Measurements from ENCODE around the gene STIL.
A peak's percentile ranks its signal among the peaks of the same experiment; 100 is the strongest.
"Not testable (repeated sequence)": the region's sequence is repeated elsewhere in the genome, so short reads cannot be mapped to it uniquely, and the experiment has no call there.

STIL gene

GRCh38 chr1:47317841-47318240 is 3.9 kb upstream of the STIL start:
- DNase-seq = no peak

- no peak for DNase-seq
These were observed 4.5 kb downstream of the STIL start for GRCh38 chr1:47309427-47309826.

DNA sequence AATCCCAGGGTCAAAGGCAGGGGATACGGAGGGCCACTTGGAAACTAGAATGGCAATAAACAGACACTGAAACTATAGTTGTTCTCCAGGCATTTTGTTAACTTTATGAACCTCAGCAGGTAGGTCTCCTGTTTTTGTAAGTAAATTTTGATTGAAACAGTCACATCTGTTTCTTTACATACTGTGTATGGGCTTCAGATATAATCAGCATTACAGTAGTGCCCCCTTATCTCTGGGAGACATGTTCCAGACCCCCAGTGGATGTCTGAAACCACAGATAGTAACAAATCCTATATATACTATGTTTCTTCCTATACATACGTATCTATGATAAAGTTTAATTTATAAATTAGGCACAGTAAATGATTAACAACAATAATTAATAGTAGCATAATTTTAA is 11.5 kb downstream of the STIL start:
- no peak for DNase-seq

DNA sequence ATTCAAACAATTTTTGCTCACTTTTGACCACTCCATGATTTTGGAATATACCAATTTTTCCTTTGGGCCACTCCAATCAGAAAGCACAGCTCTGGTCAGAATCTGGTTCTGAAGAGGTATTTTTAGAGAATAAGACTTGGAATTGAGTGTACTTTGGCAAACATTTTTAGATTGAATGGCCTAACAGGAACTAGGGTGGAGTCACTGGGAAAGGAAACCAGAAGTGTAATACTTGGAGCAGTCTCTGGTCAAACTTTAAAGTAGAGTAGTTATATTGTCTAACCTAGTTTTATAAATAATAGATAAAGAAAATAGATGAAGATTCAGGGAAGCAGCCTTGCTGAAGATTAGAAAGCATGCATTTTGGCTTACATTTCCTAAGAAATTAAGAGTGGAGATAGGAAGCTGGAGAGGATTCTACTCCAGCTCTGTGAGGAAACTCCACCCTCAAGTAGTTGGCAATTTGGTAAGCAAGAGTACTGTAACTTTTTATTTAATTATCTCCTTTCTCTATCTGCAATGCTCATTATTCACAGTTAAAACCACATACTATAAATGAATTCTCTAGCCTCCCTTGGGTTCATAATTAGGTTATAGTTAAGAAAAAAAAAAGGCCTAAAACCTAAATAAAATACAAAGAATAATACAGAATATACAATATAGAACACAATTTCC is 15.8 kb downstream of the STIL start:
- DNase-seq = no peak

DNA sequence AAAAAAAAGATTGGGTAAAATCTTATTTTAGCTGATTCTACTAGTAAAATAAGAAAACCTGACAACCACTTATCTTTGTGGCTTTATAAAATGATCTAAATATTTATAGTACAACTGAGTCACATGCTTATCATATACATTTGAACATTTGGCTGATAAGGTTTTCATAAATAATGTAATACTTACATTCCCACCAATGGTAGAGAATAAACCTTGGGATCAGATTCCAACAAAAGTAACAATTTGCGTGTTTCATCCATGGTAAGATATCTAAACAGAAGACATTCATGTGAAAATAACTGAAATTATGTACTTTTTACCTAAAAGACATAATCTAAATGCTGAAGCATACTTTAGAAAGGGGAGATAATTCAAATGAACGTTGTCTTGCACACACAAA is 18.4 kb downstream of the STIL start:
- no peak for DNase-seq

GRCh38 chr1:47294863-47295262 is 19.1 kb downstream of the STIL start:
- not testable (repeated sequence) for DNase-seq

GRCh38 chr1:47288116-47288515 is 25.8 kb downstream of the STIL start:
- DNase-seq = not testable (repeated sequence)

DNA sequence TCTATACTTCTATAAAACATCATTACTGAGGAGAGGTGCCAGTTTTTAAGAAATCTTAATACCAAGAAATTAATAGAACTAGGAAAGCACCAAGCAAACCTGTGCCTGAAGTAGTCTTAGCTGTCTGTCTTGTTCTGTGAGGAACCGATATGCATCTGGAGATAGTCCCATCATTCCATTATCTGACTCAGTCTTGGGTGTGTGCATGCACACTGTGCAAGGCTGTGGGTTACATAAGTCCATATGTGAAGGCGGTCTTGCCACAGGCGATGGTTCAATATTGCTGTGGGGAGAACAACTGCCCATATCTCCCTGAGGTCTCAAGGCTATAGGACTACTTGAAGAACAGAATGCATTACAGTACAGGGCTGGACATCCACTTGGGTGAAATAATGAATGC is 33.8 kb downstream of the STIL start:
- no peak for DNase-seq

- no peak for DNase-seq
These were observed 37.1 kb downstream of the STIL start for GRCh38 chr1:47276850-47277249.

DNA sequence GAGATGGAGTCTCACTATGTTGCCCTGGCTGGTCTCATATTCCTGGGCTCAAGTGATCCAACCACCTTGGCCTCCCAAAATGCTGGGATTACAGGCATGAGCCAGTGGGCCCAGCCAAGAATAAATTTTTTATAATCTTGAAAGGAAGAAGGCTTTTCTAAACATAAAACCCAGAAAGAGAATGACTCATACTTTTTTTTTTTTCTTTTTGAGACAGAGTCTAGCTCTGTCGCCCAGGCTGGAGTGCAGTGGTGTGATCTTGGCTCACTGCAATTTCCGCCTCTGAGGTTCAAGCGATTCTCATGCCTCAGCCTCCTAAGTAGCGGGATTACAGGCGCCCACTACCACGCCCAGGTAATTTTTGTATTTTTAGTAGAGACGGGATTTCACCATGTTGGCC is 38.1 kb downstream of the STIL start:
- DNase-seq = not testable (repeated sequence)

GRCh38 chr1:47265529-47265928 is 48.4 kb downstream of the STIL start:
- DNase-seq = not testable (repeated sequence)

GRCh38 chr1:47262787-47263413 is 51.0 kb downstream of the STIL start:
- DNase-seq = peak; percentile 14 to 33

DNA sequence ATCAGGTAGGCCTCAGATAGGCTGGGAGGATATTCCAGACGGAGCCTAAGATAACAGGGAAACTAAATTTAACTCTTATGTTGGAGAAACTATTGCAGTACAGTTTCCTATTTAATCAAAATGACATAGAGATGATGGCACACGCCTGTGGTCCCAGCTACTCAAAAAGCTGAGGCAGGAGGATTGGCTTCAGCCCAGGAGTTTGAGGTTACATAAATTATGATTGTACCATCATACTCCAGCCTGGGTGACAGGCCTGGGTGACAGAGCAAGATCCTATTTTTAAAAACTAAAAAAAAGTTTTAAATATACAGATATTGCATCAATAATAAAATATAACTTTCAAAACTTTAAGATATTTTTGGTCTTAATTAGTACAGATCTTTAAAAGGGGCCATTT is 56.7 kb downstream of the STIL start:
- DNase-seq = no peak

DNA sequence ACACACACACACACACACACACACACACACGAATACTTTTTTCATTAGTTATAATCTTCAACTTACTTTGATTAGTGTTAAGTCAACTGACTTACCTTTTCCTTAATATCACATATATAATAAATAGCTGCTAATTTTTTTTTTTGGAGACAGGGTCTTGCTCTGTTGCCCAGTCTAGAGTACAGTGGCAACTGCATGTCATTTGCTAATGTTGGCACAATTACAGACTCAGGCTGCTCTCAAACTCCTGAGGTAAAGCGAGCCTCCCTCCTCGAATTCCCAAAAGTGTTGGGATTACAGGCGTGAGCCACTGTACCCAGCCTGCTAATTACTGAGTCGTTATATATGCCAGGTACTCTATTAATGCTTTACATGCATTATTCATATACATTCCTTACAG is 61.2 kb downstream of the STIL start:
- DNase-seq = no peak

DNA sequence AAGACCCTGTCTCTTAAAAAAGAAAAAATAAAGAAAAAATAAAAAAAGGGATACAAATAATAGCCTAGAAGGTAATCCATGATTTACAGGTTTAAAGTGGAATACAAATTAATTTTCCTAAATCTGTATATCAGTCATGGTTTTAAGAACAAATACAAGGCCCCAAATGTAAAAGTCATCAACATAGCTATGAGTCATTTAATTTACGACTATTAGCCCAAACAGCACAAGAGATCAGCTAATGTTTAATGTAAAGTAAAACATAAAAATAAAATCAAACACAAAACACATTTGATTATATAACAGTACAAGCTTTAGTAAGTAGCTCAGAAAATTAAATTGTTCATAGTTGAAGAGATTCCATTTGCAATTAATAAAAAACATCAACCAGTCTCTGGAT is 61.6 kb downstream of the STIL start:
- DNase-seq = no peak

GRCh38 chr1:47249755-47250154 is 64.2 kb downstream of the STIL start:
- no peak for DNase-seq

- DNase-seq = no peak
These were observed 69.5 kb downstream of the STIL start for GRCh38 chr1:47244339-47244862.

DNA sequence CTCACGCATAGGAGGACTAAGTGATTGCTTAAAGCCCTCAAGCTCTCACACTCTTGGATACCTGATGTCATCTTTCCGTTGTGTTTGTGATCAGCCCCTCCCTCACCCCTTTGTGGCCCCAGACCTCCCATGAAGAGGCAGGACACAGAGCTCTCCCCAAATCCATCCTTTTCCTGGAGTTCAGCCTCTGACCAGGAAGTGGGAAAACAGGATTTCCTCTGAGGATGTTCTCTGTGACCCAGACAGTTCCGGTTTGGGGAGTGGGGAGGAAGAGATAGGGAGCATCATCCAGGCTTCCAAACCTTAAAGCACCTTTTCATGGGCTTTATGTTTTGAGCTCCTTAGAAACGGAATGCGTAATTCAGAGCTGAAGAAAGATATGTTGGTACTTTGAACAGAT is 70.0 kb downstream of the STIL start:
- no peak for DNase-seq

DNA sequence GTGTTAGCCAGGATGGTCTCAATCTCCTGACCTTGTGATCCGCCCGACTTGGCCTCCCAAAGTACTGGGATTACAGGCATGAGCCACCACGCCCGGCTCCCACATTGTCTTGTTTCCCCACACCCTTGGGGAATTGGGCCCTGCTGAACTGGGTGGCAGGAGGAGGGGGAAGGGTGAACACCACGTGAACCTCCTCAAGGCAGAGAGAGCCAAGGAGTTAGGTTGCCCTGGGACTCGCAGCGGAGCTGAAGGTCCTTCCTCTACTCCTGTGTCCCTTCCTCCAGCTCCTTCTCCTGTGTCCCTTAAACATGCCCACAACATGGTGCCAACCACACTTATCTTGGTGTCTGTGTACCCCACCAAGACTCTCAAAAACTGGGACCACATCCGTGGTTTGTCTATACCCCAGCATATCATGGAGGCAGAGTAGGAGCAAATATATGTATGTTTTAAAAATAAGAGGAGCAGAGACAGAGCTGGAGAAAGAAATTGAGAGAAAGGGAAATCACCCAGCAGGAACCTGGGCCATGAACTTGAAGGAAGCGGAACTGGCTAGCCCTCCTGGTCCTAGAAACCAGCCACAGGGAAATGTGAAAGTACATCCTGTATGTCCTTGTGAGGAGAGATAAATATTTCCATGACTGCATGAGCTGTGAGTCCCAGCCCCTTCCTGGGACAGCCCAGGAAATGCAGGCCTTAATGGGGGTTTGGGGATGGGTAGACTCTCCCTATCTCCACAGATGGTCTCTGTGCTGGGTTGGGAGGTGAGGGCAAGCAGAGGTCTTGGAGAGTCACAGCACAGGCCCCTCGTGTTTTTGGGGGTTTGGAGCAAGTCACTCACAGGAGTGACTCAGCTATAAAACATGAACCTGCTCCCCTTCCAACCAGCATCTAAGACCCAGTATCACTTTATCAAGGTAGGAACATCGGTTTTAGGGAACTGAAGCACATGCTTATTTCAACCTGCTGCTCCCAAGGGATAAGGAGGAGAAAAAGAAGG is 72.5 kb downstream of the STIL start:
- DNase-seq = no peak

DNA sequence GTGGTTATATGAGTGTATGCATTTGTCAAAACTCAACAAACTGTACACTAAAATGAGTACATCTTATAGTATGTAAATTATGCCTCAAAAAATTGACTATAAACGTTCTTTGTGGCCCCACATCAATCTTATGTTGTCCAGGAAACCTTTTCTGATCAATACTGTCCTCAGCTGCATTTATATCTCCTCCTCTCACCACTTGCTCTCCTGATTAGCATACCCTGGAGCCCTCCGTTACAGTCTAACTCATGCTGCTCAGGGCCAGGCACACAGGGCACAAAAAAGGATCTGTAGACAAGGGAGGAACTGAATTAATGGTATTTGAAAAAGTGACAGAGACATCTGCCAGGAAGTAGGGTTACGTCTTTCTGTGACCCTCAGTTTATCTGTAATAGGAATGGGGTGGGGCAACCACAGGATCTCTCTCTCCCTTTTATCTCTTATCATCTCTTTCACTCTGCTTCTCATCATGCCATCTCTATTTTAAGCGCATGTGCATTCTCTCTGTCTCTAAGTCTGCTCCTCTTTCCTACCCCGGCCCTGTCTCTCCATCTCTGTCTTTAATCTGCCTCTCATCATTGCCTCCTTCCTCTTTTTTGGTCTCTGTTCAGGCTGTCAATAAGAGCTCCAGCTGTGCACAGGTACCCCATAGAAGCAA is 74.9 kb downstream of the STIL start:
- DNase-seq = no peak

- no peak for DNase-seq
These were observed 78.1 kb downstream of the STIL start for GRCh38 chr1:47235806-47236205.

- DNase-seq = no peak
These were observed 78.7 kb downstream of the STIL start for GRCh38 chr1:47235241-47235681.

- no peak for DNase-seq
These were observed 80.8 kb downstream of the STIL start for GRCh38 chr1:47233186-47233585.

Measured in NCI-H446 (cell line).